IPS DF 19.7 (cell line): Measurements from ENCODE around the gene USP36.
"Not testable (repeated sequence)": the region's sequence is repeated elsewhere in the genome, so short reads cannot be mapped to it uniquely, and the experiment has no call there.

Experiments used
- DNase-seq: peaks from one replicate; pipeline ENCODE4 v3.0.0-alpha.2; 2013; ENCODE audit warnings: low read depth, low spot score

The USP36 gene

GRCh38 chr17:78840780-78841611 is at the start of gene USP36:
Gene USP36, minus strand, starts transcription at chr17:78840814. Its CDS starts 4,451 bp downstream, at chr17:78836363.
- DNase-seq = peak; percentile 90

DNA sequence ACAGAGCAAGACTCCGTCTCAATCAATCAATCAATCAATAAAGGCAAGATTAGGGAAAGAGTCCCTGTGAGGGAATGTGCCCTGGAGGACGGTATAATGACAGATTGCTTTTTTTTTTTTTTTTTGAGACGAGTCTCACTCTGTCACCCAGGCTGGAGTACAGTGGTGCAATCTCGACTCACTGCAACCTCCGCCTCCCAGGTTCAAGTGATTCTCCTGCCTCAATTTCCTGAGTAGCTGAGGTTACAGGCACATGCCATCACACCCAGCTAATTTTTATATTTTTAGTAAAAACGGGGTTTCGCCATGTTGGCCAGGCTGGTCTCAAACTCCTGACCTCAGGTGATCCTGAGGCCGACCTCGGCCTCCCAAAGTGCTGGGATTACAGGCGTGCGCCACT is 49.5 kb upstream of the USP36 start:
- DNase-seq = not testable (repeated sequence)

- DNase-seq = no peak
Measured at GRCh38 chr17:78889531-78889930, 48.9 kb upstream of the USP36 start.

GRCh38 chr17:78888941-78889518 is 48.4 kb upstream of the USP36 start:
- DNase-seq = no peak

GRCh38 chr17:78886954-78887353 is 46.3 kb upstream of the USP36 start:
- DNase-seq = no peak

DNA sequence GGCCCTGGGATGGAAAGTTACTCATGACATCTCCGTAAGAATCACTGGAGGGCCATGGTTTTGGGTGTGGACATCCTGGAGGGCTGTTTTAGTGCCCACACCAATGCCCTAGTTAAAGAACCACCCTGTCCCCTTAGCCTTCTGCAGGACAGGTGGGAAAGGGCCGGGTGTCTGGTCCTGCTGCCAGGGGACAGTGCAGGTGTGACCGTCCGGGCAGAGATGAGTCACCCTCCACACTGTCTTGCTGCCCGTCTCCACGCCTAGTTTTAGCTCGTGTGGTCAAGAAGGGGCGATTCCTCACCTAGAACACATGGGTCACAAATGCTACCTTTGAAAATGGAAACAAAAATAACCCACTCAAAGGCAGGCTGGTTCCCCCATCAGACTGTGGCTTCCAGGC is 45.3 kb upstream of the USP36 start:
- DNase-seq = no peak

- DNase-seq = no peak
Measured at GRCh38 chr17:78884876-78885667, 44.5 kb upstream of the USP36 start.

DNA sequence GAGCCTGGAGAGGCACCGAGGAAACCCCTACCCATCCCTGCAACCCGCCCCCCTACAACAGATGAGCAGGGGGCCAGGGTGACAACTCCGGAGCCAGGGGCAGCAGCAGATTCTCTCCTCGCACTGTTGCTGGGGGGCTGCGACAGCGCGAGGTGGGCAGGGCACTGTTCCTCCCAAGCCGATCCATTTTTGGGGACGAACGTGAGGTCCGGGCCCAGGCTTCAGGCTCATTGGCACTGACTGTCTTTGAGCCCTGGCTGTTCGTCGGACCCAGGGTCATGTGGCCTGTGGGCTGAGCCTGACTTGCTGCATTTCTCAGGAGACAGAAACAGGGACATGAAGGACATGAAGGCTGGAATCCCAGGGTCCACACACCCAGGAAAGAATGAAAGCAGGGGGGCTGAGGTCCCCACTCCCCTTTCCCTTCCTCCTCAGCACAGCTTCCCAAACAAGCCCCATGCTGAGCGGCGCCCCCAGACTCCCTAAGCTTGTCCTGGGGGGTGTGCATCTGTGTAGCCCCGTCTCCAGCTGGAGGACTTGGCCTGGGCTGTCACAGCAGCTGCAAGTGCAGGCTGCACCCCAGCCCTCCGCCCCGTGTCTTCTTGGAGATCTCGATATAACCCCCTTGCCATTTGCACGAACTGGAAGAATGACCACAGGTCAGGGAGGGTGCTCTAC is 43.7 kb upstream of the USP36 start:
- DNase-seq = no peak

DNA sequence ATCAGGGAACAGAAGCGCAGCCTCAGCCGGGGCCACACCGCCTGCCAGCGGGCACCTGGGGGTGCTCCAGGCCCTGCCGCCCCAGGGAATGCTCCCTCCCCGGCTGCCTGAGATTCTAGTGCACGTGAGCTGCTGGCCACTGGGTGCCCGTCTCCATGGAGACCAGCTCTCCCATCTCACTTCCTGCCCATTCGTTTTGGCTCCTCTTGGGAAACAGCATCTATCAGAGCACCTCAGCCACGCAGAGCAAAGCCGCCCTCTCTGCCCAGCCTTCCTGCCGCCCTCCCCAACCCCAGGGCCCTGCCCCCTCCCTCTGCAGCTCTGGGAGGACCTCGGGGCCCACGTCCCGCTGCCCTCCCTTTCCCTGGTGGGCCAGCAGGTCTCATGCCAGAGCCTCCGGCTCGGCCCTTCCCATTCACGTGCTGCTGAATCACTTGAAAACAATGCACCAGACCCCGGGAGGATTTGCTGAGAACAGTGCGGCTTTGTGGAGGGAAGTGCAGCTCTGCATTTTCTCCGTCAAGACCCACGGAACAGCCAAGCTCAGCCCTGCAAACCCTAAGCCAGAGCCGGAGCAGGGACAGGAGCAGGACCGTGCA is 43.0 kb upstream of the USP36 start:
- no peak for DNase-seq

DNA sequence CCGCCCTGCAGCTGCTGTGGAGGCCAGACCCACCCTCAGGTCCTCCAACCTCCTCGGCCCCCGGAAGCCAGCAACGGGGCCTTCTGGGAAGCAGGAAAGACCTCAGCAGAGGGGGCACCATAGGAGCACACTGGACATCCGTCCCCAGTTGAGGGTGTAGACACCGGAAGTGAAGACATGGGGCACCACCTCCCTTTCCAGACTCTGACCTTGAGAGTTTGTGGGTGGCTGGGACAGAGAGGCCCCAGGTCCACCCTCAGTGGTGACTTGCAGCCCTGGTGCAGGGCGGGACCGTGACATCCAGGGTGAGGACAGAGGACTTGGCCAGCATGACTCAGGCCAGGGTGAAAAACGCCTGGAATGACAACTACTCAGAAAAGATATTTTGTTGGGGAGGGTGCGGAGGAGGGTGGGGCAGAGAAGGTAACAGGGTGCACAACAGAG is 42.5 kb upstream of the USP36 start:
- DNase-seq = no peak

- DNase-seq = no peak
Measured at GRCh38 chr17:78882540-78883088, 42.0 kb upstream of the USP36 start.

- DNase-seq = no peak
Measured at GRCh38 chr17:78879635-78880186, 39.1 kb upstream of the USP36 start.

DNA sequence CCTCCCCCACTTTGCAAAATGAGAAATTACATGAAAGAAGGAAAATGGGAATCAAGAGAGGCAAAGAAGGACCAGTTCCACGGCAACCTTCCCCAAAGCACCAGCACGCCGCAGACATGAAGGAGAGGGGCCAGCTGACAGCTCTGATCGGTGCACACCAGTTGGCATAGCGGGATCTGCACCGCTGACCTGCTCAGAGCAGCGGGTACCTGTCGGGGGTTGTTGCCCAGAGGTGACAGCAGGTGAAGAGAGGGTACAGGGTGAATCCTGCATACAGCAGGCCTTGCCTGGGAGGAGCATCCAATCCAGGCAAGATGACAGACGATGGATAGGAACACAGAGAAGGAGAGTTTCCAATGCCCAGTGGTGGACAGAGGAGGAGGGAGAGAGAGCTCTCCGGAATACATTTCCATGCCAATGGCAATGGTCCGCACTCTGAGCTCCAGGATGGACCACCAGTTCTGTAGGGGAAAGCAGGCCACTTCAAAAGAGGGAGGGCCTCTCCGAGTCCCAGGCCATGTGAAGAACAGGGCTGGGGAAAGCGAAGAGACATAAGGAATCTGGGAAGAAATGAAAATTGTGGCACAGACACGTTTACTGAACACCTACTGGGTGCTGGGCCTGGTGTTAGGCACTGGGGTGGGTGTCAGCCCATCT is 38.4 kb upstream of the USP36 start:
- DNase-seq = no peak

DNA sequence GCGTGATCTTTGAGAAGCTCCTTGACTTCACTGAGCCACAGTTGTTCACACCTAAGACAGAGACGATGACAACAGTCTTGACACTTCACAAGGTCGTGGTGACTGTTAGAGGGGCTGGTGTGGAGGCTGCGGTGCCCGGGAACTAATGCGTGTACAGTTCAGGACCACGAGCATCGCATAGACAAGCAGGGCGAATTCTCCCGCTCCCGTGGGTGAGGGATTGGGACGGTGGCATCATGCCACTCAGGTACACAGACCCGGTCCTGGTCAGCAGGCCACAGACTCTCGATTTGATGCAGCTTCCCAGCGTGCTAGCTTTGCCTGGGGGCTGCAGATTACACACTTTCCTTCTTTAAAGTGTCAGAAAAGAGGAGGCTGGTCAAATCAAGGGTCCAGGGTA is 37.6 kb upstream of the USP36 start:
- DNase-seq = no peak

GRCh38 chr17:78876954-78877517 is 36.4 kb upstream of the USP36 start:
- DNase-seq = not testable (repeated sequence)

GRCh38 chr17:78876094-78876597 is 35.5 kb upstream of the USP36 start:
- DNase-seq = no peak

DNA sequence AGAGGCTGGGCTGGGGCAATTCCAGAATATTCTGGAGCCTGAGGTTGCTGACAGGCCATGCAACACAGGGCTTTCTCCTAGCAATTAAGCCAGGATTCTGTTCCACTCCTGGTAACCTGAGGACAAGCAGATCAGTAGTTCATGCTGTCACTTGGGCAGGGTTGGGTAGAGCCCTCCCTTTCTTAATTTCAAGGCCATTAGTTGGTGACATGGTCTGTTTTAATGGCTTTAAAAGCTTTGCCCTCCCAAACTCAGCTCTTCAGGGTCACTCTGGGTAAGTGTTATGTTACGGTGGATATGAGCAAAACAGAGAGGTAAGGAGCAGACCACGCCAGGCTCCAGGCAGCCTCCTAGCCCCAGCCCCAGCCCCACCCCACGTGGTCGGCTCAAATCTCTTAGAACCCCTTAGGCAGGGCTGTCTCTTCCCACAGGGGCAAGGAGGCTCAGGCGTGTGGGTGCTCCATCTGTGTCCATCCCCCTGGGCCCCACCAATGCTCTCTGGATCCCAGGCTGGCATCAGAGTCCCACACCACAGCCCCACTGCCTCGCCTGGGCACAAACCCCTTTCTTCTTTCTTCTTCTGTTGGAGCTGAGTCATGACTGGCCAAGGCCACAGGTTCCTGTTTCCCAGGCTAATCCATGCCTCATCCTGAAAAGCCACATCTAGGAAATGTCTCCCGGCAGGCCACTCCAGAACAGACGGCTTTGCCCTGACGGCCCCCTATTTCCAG is 34.9 kb upstream of the USP36 start:
- DNase-seq = no peak

- DNase-seq = no peak
Measured at GRCh38 chr17:78873519-78874340, 33.1 kb upstream of the USP36 start.
